Measurements from ENCODE around the gene ADRM1. TPM values are rescaled to one million over a fixed set of nuclear protein-coding genes. Genes with fewer than 3 reads are reported as not detected.

ADRM1 gene
- total RNA-seq, 1 experiment from 2014 or later, result 200 TPM

DNA sequence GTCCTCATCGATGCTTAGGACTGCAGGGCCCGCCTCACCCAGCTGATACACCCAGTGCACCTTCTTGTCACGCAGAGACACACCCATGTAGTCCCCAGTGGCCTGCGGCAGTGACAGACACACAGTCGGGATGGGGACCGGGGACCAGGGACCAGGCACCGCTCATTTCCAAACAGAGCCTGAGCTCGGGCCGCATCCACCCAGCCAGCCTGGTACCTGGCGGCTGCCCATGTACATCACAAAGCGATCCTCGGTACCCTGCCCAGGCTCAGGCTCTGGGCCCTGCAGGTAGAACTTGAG lies 11.5 kb downstream of the ADRM1 start:
- DNase-seq (ENCODE audit: low read depth, low spot score), result no peak
- in situ Hi-C loops (cut with HindIII; ENCODE audit: low pct_unique_long_range_greater_than_20kb, low sequenced_read_pairs), result no loop called here

- no peak for DNase-seq (ENCODE audit: low read depth, low spot score)
- in situ Hi-C loops (cut with HindIII; ENCODE audit: low pct_unique_long_range_greater_than_20kb, low sequenced_read_pairs), result no loop called here
Observed at GRCh38 chr20:62314711-62315302, 12.0 kb downstream of the ADRM1 start.

- in situ Hi-C loops (cut with HindIII; ENCODE audit: low pct_unique_long_range_greater_than_20kb, low sequenced_read_pairs), result no loop called here
- DNase-seq (ENCODE audit: low read depth, low spot score), result no peak
Observed at GRCh38 chr20:62315773-62316172, 13.0 kb downstream of the ADRM1 start.

GRCh38 chr20:62316331-62317166 lies 13.8 kb downstream of the ADRM1 start:
- DNase-seq (ENCODE audit: low read depth, low spot score), result no peak
- in situ Hi-C loops (cut with HindIII; ENCODE audit: low pct_unique_long_range_greater_than_20kb, low sequenced_read_pairs), result no loop called here

- DNase-seq (ENCODE audit: low read depth, low spot score), result no peak
- in situ Hi-C loops (cut with HindIII; ENCODE audit: low pct_unique_long_range_greater_than_20kb, low sequenced_read_pairs), result no loop called here
Observed at GRCh38 chr20:62317167-62317655, 14.4 kb downstream of the ADRM1 start.

GRCh38 chr20:62318400-62319345 lies 15.9 kb downstream of the ADRM1 start:
- in situ Hi-C loops (cut with HindIII; ENCODE audit: low pct_unique_long_range_greater_than_20kb, low sequenced_read_pairs), result no loop called here
- DNase-seq (ENCODE audit: low read depth, low spot score), result peak; percentile 17

- in situ Hi-C loops (cut with HindIII; ENCODE audit: low pct_unique_long_range_greater_than_20kb, low sequenced_read_pairs), result no loop called here
- no peak for DNase-seq (ENCODE audit: low read depth, low spot score)
Observed at GRCh38 chr20:62319346-62319909, 16.6 kb downstream of the ADRM1 start.

GRCh38 chr20:62320581-62321354 lies 18.0 kb downstream of the ADRM1 start:
- in situ Hi-C loops (cut with HindIII; ENCODE audit: low pct_unique_long_range_greater_than_20kb, low sequenced_read_pairs), result no loop called here
- peak; percentile 53 for DNase-seq (ENCODE audit: low read depth, low spot score)

- in situ Hi-C loops (cut with HindIII; ENCODE audit: low pct_unique_long_range_greater_than_20kb, low sequenced_read_pairs), result no loop called here
- DNase-seq (ENCODE audit: low read depth, low spot score), result peak; percentile 56
Observed at GRCh38 chr20:62321521-62321948, 18.7 kb downstream of the ADRM1 start.

- no peak for DNase-seq (ENCODE audit: low read depth, low spot score)
- in situ Hi-C loops (cut with HindIII; ENCODE audit: low pct_unique_long_range_greater_than_20kb, low sequenced_read_pairs), result no loop called here
Observed at GRCh38 chr20:62321975-62322374, 19.2 kb downstream of the ADRM1 start.

DNA sequence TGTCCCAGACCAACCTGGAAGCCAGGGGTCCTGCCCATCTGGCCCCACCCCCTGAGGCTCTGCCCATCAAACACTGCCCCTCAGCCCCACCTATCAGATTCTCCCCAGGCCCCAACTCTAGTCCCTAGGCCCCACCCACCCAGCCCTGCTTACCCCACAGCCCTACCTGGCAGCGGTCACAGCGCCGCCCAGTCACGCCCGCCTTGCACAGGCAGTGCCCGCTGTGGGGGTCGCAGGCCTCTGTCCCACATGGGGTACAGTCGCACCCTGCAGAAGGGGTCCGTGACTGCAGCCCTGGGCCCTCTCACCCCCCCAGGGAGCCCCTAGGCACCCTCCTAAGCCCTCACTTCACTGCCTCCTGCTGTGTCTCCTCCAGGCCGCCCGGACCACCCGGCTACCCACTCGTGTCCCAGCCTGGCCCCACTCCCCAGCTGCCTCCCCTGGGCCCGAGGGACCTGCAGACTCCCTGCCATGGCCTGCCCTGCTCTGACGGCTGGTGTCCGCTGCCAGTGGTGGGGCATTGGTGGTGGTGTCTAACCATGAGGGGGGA lies 19.8 kb downstream of the ADRM1 start:
- no peak for DNase-seq (ENCODE audit: low read depth, low spot score)
- in situ Hi-C loops (cut with HindIII; ENCODE audit: low pct_unique_long_range_greater_than_20kb, low sequenced_read_pairs), result no loop called here

GRCh38 chr20:62323146-62323979 lies 20.6 kb downstream of the ADRM1 start:
- in situ Hi-C loops (cut with HindIII; ENCODE audit: low pct_unique_long_range_greater_than_20kb, low sequenced_read_pairs), result no loop called here

GRCh38 chr20:62323980-62324906 lies 21.4 kb downstream of the ADRM1 start:
- no peak for DNase-seq (ENCODE audit: low read depth, low spot score)

More at GRCh38 chr20:62323146-62323979, 20.6 kb downstream of the ADRM1 start:
- DNase-seq (ENCODE audit: low read depth, low spot score), result no peak

DNA sequence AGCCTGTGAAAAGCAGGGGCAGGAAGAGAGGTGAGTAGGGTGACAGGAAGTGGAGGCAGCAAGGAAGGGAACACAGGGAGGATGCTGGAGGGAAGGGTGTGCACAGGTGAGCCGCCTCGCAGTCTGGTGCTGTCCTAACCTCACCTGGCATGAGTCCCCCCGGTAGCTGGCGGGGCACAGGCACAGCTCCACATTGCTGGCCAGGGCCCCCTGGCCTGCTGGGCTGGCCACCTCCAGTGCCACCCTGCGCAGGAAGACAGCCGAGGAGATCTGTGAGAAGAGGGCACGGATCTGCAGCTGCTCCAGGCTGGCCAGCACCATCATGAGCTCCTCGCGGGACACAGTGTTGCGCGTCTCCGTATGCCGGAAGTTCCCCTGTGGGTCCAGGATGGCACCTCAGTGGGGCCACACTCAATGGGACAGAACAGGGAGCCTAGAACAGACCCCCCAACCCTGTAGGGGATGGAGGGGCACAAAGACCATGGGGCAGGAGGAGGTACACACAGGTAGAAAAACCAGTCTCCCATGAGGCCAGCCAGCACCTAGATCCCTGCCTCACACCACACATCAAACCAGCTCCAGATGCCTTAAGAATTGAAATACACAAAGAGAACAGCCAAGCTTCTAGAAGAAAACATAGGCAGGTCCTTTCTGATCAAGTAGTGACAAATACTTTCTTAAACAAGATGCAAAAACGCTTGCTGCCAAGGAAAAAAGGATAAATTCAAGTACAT lies 22.5 kb downstream of the ADRM1 start:
- no peak for DNase-seq (ENCODE audit: low read depth, low spot score)
- in situ Hi-C loops (cut with HindIII; ENCODE audit: low pct_unique_long_range_greater_than_20kb, low sequenced_read_pairs), result no loop called here

More at GRCh38 chr20:62323980-62324906, 21.4 kb downstream of the ADRM1 start:
- in situ Hi-C loops (cut with HindIII; ENCODE audit: low pct_unique_long_range_greater_than_20kb, low sequenced_read_pairs), result no loop called here
